HG03280 (cell line): ENCODE results near the gene ITPRID2.
"Not testable (repeated sequence)": the region's sequence is repeated elsewhere in the genome, so short reads cannot be mapped to it uniquely, and the experiment has no call there.

Source experiments
- ATAC-seq: cut with Tn5 transposase; IDR thresholded peaks from one replicate; pipeline ENCODE4 v1.9.1; 2021; ENCODE audit warnings: mild to moderate bottlenecking, moderate library complexity; ENCODE audit not compliant: unreplicated experiment

The ITPRID2 gene

DNA sequence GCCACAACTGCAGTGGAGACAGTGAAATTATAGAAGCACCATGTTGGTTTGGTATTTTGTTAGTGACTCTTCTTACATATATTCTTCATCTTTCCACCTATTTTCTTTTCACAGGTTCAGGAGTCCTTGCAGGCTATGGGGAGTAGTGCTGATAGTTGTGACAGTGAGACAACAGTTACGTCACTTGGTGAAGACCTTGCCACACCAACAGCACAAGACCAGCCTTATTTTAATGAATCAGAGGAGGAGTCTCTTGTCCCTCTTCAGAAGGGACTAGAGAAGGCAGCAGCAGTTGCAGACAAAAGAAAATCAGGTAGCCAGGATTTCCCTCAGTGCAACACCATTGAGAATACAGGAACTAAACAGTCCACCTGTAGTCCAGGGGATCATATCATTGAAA is 23.6 kb downstream of the ITPRID2 start:
- no peak for ATAC-seq

DNA sequence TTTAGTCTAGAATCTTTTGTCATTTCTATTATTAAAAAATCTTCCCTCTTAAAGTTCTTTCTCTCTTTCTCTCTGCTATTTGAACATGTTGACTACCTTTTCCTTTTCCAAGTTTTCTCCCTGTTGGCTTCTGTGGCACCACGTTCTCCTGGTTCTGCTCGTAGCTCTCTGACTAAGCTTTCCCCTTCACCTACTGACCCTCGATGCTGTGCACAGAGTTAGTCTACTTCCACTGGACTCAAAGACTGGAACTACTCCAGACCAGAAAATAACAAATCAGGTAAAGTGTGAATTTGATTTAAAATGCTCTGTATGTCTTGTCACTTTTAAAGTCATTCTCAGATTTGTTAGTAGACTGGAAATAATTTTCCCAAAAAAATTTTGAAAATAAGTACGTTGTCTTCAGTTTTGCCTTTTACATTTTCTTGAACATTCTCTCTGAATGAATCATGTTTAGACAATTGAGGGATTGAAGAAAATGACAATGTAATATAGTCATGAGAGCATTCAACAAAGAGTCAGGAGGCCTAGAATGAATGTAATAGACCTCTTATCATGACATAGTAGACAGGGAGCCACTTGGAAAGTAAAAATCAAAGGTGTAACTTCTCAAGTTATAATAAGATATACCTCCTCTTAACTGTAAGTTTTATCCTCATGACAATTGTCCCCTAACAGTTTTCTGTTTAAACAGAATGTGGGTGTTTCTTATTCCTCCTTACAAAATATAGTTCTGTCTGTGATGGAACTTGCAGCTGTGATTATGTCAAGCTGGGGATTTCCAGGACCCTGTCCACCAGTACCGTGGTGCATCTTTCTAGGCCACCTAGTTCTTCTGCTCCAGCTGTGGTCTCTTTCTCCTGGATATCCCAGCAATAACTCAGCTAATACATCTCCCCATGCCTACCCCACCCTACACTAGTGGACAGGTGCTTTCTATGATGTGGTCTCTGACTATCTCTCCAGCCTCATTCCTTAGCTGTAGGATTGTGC is 25.5 kb downstream of the ITPRID2 start:
- no peak for ATAC-seq

- ATAC-seq, result no peak
Measured at GRCh38 chr2:181918188-181918587, 26.7 kb downstream of the ITPRID2 start.

- ATAC-seq, result no peak
Measured at GRCh38 chr2:181923121-181923520, 31.6 kb downstream of the ITPRID2 start.

DNA sequence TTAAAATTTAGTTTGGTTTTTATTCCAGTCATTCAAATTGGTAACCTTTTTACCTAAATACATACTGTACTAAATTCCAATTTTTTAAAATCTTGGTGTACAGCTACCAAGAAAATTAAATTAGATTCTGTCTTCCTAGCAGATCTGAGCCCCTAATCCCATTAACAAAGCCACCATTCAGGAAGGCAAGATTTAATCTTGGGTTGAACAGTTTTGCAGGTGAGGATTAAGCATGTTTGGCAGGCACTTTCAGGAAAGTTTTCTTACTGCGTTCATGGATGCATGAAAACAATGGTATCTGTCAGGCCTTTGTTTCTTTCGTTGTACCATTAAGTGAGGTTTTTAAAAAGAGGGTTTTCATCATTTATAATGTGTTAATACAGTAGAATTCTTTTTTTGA is 32.8 kb downstream of the ITPRID2 start:
- no peak for ATAC-seq

DNA sequence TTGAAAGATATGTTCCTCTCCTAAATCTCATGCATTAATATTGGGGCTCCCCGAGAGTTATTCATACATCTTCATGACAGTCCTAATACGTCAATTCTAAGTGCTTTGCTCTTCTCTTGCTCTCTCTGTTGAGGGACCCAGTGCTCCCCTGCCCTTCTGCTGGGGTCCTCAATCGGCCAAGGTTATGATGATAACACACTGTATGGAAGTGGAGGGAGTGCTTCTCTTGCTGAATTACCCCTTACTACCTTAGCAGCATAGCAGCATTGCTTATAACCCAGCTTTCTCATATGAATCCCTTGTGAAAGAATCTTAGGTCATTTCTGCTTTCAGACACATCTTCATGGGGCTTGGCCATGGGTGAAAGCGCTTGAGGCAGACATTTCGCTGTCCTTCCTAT is 43.2 kb downstream of the ITPRID2 start:
- no peak for ATAC-seq

- no peak for ATAC-seq
Measured at GRCh38 chr2:181937473-181937872, 45.9 kb downstream of the ITPRID2 start.

DNA sequence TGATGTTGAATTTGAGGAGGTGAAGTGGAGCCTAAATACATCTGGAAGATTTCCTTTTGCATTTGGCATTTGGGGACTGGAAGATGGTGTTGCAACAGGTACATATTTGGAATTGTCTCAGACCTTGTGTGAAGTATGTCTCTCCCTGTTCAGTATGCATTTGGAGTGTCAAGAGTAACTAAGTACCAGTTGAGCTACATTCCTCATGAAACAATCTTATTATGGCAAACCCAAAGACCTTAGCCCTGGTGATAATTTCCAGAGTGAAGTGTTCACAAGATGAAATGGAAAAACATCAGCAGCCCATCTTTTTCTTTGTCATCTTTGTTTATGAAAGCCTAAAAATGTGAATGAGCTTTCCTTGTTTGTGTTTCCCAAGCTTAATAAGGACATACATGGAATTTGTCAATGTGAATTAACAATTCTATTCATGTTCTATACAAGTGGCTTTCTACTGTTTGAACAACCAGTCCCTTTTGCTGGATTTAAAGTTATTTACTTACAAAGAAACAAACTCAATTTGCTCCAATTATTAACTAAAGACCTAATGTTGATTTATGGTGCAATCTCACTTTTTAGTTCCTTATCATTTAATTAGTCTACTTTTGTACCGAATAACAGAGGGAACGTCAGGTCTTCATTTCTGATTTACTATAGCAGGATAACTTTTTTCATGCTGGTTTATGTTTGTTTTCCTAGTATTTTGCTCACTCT is 52.0 kb downstream of the ITPRID2 start:
- ATAC-seq, result no peak

DNA sequence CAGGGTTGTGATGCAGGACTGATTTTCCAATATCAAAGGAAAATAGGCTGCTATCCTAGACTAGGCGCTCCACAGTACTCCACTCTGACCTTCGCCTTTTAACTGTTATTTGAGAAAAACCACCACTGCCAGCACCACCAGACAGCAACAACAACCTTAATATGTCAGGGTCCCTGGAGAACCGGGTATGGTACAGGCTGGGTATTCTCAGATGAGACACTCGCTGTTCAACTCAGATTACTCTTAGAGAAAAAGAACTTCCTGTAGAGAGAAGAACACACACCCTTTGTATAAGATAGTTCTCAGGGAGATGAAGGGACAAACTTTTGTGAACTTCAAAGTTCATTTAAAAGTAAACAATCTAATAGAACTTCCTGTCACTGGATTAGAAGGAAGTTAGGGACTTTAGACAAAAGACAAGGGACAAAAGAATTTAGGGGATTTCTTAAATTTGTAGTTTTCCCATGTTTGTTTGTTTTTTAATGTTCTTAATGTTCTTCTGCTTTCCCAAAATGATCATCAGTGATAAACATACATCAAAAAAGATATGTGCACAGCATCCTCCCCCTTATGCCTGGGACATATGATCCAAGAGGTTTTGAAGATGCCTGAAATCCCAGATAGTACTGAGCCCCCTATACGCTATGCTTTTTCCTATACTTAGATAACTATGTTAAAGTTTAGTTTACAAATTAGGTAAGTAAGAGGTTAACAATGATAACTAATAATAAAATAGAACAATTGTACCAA is 52.8 kb downstream of the ITPRID2 start:
- no peak for ATAC-seq

GRCh38 chr2:181944914-181945291 is 53.4 kb downstream of the ITPRID2 start:
- ATAC-seq, result no peak

GRCh38 chr2:181946444-181947127 is 55.1 kb downstream of the ITPRID2 start:
- ATAC-seq, result no peak

DNA sequence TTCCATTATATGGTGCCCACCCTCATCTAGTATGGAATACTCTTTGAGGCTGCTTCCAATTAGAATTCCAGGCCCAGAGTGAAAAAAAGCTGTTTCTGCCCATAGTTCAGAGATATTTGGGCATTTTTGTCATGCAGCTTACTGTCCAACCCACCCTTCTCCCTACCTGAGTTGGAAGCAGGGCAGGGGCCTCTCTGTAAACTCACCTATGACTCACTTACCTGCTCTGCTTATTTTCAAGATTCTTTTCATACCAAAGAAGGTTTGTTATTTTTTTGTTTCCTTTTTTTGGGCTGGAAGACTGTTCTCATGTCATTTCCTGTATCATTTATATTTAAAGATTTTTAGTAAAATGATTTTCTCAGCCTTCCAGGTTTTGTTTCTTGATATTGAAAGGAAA is 55.7 kb downstream of the ITPRID2 start:
- ATAC-seq, result no peak

- ATAC-seq, result no peak
Measured at GRCh38 chr2:181948227-181948626, 56.7 kb downstream of the ITPRID2 start.

GRCh38 chr2:181949047-181949446 is 57.5 kb downstream of the ITPRID2 start:
- no peak for ATAC-seq

GRCh38 chr2:181952404-181953226 is 61.1 kb downstream of the ITPRID2 start:
- no peak for ATAC-seq

DNA sequence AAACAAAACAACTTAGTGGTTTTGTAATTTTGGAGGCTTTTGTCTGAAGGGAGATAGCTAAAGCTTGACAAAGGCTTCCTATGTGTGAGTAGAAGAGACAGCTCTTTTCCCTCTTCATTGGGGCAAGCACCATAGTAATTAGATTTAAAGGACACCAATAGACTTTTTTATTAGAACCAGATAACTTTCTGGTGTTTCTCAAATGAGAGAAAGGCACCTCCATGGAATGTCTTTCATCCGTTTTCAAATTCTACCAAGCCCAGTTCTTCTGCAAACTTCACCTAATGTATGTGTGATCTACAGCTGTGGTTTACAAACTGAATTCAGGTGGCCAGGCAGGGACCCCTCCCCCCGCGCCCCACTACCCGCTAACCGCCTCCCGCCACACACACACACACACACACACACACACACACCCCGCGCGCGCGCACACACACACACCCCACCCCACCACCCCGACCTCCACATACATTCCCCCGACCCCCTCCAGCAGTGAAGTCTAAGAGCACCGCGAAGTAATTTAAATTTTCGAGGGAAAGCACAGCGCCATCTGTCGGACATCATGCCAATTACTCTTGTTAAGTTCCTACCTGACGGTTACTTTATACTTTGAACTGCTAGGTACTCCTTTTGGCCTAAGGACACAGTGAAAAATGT is 62.5 kb downstream of the ITPRID2 start:
- peak; percentile 88 for ATAC-seq

DNA sequence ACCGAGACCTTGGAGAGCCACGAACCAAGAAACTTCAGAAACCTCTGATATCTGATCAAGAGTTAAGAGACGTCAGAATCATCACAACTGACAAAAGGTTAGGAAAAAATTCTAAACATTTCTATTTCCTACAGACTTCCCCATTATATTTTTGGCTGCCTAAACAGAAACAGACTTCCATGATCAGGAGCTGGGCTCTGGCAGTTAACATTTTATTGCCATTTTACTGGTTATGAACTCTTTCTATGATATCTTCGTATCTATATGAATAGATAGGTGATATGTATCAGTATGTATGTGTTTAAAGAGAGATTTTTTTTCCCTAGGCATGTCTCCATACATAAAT is 63.0 kb downstream of the ITPRID2 start:
- ATAC-seq, result no peak

DNA sequence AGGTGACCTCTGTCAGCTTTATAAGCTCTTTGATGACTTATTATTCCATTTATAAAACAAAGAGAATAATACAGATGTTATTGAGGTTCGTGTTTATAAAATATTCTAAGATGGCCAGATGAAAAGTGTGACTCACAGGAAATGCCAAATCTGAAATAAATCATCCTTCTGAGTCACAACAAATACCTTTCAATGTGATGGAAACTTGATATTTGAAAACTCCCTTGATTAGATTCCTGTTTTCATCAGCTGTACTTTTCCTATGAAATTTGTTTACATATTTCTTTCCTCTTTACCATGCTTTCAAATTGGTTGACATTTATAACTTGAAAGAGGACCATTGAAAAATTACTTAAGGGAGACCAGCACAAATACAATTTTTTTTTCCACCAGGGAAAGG is 63.5 kb downstream of the ITPRID2 start:
- no peak for ATAC-seq

- not testable (repeated sequence) for ATAC-seq
Measured at GRCh38 chr2:181955866-181956265, 64.3 kb downstream of the ITPRID2 start.

DNA sequence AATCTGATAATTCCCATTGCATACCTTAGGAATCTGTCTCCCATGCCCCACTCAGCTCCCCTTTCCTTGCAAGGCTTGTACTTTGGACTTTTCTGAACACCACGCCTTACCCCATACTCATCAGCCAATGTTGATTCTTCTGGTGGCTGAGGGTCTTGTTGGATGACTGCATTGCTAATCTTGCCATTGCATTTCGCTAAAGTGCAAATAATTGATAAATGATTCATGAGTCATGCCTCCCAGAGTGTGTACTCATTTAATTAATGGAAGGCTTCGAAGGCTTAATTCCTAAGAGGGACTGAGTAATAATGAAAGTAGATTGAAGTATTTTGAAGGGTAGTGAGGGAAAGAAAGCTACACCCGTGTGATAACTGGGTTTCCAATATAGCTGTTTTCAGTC is 66.1 kb downstream of the ITPRID2 start:
- no peak for ATAC-seq
